GM12865 (cell line): ENCODE data around the gene FMN2.
"Not testable (repeated sequence)": the region's sequence is repeated elsewhere in the genome, so short reads cannot be mapped to it uniquely, and the experiment has no call there.

Source experiments
- DNase-seq: peaks from one replicate; pipeline ENCODE4 v3.0.0; 2010; ENCODE audit warnings: low read depth
- H3K4me3 ChIP-seq: 2 replicates; pipeline ENCODE4 v1.5.1; 2011; ENCODE audit warnings: mild to moderate bottlenecking, low read depth, low read length, control low read depth
- CTCF ChIP-seq: IDR thresholded peaks from 2 replicates; pipeline ENCODE4 v1.5.1; 2011; ENCODE audit warnings: low read length, control low read depth, low read depth, inconsistent platforms; ENCODE audit not compliant: insufficient read depth; ENCODE audit errors: missing control alignments

Gene FMN2

GRCh38 chr1:240170266-240170665 lies 78.6 kb downstream of the FMN2 start:
- no peak overlapping the region for H3K4me3 ChIP-seq
- DNase-seq = no peak
- TF ChIP-seq CTCF = no peak

- DNase-seq = no peak
- no peak overlapping the region for H3K4me3 ChIP-seq
- TF ChIP-seq CTCF = no peak
Measured at GRCh38 chr1:240170806-240171205, 79.1 kb downstream of the FMN2 start.

- no peak for DNase-seq
- TF ChIP-seq CTCF = no peak
- no peak overlapping the region for H3K4me3 ChIP-seq
Measured at GRCh38 chr1:240171907-240172306, 80.2 kb downstream of the FMN2 start.

- H3K4me3 ChIP-seq = no peak overlapping the region
- no peak for TF ChIP-seq CTCF
- DNase-seq = no peak
Measured at GRCh38 chr1:240173836-240174235, 82.2 kb downstream of the FMN2 start.

GRCh38 chr1:240174734-240175133 lies 83.1 kb downstream of the FMN2 start:
- H3K4me3 ChIP-seq = no peak overlapping the region
- no peak for TF ChIP-seq CTCF
- DNase-seq = no peak

GRCh38 chr1:240178366-240178765 lies 86.7 kb downstream of the FMN2 start:
- no peak overlapping the region for H3K4me3 ChIP-seq
- DNase-seq = no peak
- TF ChIP-seq CTCF = no peak

- DNase-seq = not testable (repeated sequence)
Measured at GRCh38 chr1:240184682-240185081, 93.0 kb downstream of the FMN2 start.

More at GRCh38 chr1:240184682-240185081, 93.0 kb downstream of the FMN2 start:
- not testable (repeated sequence) for H3K4me3 ChIP-seq
